SK-N-SH treated with all-trans-retinoic acid at 6 μM for 48 hours (cell line): ENCODE results near the gene LRRFIP1.

Experiments used
- ARNTL ChIP-seq: fragments of 450-650 bp; formaldehyde crosslinking; IDR thresholded peaks from 2 replicates; pipeline ENCODE4 v1.5.0; 2020; ENCODE audit warnings: low read depth, mild to moderate bottlenecking, moderate library complexity, borderline replicate concordance
- CSRNP3 ChIP-seq: fragments of 250-450 bp; sonication (Bioruptor Pico); IDR thresholded peaks from 2 replicates; pipeline ENCODE4 v1.5.1; 2021; ENCODE audit warnings: mild to moderate bottlenecking, moderate library complexity
- POU6F1 ChIP-seq: fragments of 250-450 bp; sonication (Bioruptor Pico); IDR thresholded peaks from 2 replicates; pipeline ENCODE4 v1.8.0; 2021; ENCODE audit warnings: low read depth, mild to moderate bottlenecking, moderate library complexity, borderline replicate concordance
- ZC3H10 ChIP-seq: fragments of 250-450 bp; sonication (Bioruptor Pico); IDR thresholded peaks from 2 replicates; pipeline ENCODE4 v1.5.1; 2021; ENCODE audit warnings: mild to moderate bottlenecking, moderate library complexity

GRCh38 chr2:237682856-237683670 is 55.7 kb downstream of the LRRFIP1 start:
- TF ChIP-seq ZC3H10 (CRISPR knock-in tag) (no peak), POU6F1 (CRISPR knock-in tag) (no peak), ARNTL (no peak), CSRNP3 (CRISPR knock-in tag) (no peak)
